Progenitor cell of endocrine pancreas (in vitro differentiated cells): ENCODE data around the gene TMEM8B. TPM values are rescaled to one million over a fixed set of nuclear protein-coding genes. Genes with fewer than 3 reads are reported as not detected.

Source experiments
- DNase-seq: peaks from one replicate; pipeline ENCODE4 v3.0.0; 2021; ENCODE audit warnings: low spot score; ENCODE audit not compliant: unreplicated experiment
- H3K27ac Mint-ChIP-seq: 2 replicates; pipeline ENCODE4 v1.8.0; 2021; ENCODE audit warnings: mild to moderate bottlenecking, moderate library complexity, mixed read lengths
- H3K27me3 Mint-ChIP-seq: 2 replicates; pipeline ENCODE4 v1.8.0; 2021; ENCODE audit warnings: mixed read lengths
- H3K36me3 Mint-ChIP-seq: 2 replicates; pipeline ENCODE4 v1.8.0; 2022; ENCODE audit warnings: mixed read lengths; ENCODE audit not compliant: insufficient read depth
- H3K4me1 Mint-ChIP-seq: 2 replicates; pipeline ENCODE4 v1.8.0; 2021; ENCODE audit warnings: low read depth, mixed read lengths
- H3K4me3 Mint-ChIP-seq: 2 replicates; pipeline ENCODE4 v1.8.0; 2021; ENCODE audit warnings: low read depth, mild to moderate bottlenecking, moderate library complexity, mixed read lengths
- H3K9me3 Mint-ChIP-seq: 2 replicates; pipeline ENCODE4 v1.8.0; 2021; ENCODE audit warnings: low read depth, mixed read lengths
- total RNA-seq: library from RNA; stranded (reverse); gene quantifications from 2 replicates; pipeline ENCODE4 v1.2.1, GENCODE V29; 2021
- TF ChIP-seq, protein P1 (sequence below): fragments of 200-600 bp; sonication (generic); IDR thresholded peaks from one replicate; pipeline ENCODE4 v1.5.0; 2021; ENCODE audit warnings: antibody characterized with exemption, mild to moderate bottlenecking; ENCODE audit not compliant: unreplicated experiment

TMEM8B gene
- total RNA-seq, 1 donor from 2014 or later: 24.1 TPM

DNA sequence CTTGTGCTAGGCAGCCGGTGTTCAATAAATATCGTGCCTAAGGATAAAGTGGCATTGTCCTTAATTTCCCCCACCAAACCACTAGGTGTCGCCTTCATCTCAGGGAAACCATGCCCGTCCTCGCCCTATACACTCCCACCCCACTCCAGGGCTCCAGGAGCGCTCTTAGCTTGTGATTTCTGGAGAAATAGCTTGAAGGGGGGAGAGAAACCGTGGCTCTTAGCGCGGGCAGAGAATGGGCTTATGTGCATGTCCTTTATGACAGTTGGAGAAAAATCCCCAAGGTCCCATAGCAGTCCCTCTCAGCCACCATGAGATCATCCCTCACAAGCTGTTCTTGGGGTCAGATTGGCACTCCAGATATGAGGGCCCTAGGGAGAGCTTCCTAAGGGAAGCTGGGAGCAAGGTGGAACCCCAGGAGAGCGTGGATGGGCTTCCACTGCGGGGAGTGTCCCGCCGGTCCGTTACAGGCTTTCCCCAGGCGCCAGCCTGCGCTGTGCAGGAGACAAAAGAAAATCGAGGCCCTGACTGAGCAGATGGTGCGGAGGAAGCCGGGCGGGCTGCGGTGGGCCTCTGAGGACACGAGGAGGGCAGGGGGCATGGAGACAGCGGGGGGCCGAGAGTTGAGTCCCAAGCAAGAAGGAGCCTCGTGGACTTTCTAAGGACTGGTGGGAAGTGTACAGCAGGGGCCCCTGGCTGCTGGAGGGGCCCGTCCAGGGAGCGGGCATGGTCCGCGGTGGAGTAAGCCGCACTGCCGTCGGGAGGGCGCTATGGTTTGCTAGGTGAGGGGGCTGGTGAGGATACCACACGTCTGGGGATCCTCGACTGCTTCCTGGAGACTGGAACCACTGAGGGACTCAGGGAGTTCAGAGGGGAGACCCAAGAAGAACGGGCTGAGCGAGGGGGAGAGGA lies 38.4 kb upstream of the TMEM8B start:
- no peaks in the 10 kb centered on the region for H3K9me3 Mint-ChIP-seq
- DNase-seq: peak; percentile 50
- peaks cover 5% of the 10 kb centered on the region for H3K36me3 Mint-ChIP-seq
- H3K27ac Mint-ChIP-seq: peak overlapping the region; percentile 70
- TF ChIP-seq, protein P1, sequence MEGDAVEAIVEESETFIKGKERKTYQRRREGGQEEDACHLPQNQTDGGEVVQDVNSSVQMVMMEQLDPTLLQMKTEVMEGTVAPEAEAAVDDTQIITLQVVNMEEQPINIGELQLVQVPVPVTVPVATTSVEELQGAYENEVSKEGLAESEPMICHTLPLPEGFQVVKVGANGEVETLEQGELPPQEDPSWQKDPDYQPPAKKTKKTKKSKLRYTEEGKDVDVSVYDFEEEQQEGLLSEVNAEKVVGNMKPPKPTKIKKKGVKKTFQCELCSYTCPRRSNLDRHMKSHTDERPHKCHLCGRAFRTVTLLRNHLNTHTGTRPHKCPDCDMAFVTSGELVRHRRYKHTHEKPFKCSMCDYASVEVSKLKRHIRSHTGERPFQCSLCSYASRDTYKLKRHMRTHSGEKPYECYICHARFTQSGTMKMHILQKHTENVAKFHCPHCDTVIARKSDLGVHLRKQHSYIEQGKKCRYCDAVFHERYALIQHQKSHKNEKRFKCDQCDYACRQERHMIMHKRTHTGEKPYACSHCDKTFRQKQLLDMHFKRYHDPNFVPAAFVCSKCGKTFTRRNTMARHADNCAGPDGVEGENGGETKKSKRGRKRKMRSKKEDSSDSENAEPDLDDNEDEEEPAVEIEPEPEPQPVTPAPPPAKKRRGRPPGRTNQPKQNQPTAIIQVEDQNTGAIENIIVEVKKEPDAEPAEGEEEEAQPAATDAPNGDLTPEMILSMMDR: peak; percentile 87
- H3K27me3 Mint-ChIP-seq: peaks cover 3% of the 10 kb centered on the region
- peaks cover 8% of the 10 kb centered on the region for H3K4me1 Mint-ChIP-seq
- H3K4me3 Mint-ChIP-seq: peak overlapping the region; percentile 67

DNA sequence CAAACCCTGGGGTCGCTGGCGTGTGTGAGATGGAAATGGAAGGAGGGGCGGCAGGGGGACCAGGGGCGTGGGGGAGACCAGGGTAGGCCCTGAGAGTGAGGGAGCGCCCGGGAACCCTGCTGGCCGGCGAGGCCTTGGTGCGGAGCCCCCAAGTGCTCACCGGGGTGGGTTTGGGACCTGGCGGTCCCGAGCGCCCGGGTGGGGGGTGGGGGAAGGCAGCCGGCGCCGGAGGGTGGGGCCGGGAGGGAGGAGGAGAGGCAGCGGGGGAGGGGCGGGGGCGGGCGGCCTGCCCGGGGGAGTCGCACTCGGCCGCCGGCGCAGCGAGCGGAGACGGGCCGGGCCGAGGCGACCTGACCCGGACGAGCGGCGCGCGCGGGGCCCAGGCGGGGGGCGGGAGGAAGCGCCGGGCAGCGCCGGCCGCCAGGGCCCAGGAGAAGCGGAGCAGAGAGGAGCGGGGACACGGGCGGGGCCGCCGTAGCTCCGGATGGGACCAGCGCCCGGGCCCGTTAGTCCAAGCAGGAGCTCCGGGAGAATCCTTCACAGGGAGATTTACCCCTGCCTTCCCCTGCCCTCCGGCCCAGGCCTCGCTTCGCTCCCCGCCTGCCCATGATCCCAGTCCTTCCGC lies 37.6 kb upstream of the TMEM8B start, which contains the start of gene NPR2:
NPR2 (plus strand) TSS at position 295 of the 625 bp plus-strand sequence. CDS start 818 bp downstream, outside the sequence.
- TF ChIP-seq, protein P1: no peak
- DNase-seq: no peak
- peaks cover 3% of the 10 kb centered on the region for H3K36me3 Mint-ChIP-seq
- peaks cover 3% of the 10 kb centered on the region for H3K27me3 Mint-ChIP-seq
- peak within 1 kb of the TSS; percentile 67 for H3K4me3 Mint-ChIP-seq
- peak within 1 kb of the TSS; percentile 70 for H3K27ac Mint-ChIP-seq
- H3K4me1 Mint-ChIP-seq: peaks cover 8% of the 10 kb centered on the region
- H3K9me3 Mint-ChIP-seq: no peaks in the 10 kb centered on the region

DNA sequence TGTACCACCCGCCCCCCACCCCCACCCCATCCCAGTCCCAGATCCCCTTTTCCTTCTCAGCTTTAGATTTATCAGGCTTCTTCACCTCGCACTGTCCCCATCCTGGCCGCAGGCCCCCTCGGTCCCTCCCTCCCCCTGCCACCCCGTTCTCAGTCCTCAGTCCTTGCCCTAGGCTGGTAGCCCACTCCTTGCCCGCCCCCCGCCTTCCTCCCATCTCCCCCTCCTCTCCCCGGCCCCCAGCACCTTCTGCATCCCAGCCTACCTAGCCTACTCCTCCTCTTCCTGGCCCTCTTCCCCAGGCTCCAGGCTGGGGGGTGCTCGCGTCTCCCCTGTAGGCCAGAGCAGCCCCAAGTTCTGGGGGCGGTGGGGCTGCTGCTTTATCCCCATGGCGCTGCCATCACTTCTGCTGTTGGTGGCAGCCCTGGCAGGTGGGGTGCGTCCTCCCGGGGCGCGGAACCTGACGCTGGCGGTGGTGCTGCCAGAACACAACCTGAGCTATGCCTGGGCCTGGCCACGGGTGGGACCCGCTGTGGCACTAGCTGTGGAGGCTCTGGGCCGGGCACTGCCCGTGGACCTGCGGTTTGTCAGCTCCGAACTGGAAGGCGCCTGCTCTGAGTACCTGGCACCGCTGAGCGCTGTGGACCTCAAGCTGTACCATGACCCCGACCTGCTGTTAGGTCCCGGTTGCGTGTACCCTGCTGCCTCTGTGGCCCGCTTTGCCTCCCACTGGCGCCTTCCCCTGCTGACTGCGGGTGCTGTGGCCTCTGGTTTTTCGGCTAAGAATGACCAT lies 36.8 kb upstream of the TMEM8B start:
- Mint-ChIP-seq H3K27me3 (peaks cover 3% of the 10 kb centered on the region), H3K4me1 (peaks cover 8% of the 10 kb centered on the region), H3K9me3 (no peaks in the 10 kb centered on the region), H3K4me3 (no peak overlapping the region), H3K36me3 (peaks cover 3% of the 10 kb centered on the region), H3K27ac (no peak overlapping the region)
- TF ChIP-seq, protein P1: no peak
- no peak for DNase-seq

DNA sequence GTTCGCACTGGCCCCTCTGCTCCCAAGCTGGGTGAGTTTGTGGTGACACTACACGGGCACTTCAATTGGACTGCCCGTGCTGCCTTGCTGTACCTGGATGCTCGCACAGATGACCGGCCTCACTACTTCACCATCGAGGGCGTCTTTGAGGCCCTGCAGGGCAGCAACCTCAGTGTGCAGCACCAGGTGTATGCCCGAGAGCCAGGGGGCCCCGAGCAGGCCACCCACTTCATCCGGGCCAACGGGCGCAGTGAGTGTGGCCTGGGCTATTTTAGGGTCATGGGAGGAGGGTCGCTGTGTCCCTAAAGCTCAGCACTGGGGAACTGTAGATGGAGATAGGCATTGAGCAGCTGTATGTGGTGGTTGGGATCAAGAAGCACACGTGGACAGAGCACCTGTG lies 36.2 kb upstream of the TMEM8B start:
- Mint-ChIP-seq H3K36me3 (peaks cover 3% of the 10 kb centered on the region), H3K9me3 (no peaks in the 10 kb centered on the region), H3K27me3 (peaks cover 3% of the 10 kb centered on the region), H3K4me3 (no peak overlapping the region), H3K4me1 (peaks cover 8% of the 10 kb centered on the region), H3K27ac (no peak overlapping the region)
- DNase-seq: no peak
- TF ChIP-seq, protein P1: no peak

DNA sequence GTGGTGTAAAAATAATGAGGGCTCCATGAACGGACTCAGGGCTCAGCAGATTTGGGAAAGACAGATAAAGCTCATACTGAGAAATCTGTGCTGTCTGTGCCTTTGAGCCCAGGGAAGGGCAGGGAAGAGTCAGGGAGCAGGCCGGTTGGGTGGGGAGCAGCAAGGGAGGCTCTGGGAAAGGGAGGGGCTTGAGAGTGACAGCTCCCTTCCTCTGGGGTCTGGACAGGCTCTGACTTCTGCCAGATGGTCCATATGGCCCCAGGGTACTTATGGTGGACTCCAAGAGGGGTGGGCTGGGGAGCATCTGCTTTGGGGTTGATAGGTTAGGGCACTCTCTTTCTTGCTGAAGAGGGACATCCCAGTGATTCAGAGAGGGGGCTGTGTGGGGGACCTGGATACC lies 35.6 kb upstream of the TMEM8B start:
- TF ChIP-seq, protein P1: no peak
- H3K27me3 Mint-ChIP-seq: peaks cover 3% of the 10 kb centered on the region
- H3K36me3 Mint-ChIP-seq: peaks cover 3% of the 10 kb centered on the region
- peaks cover 8% of the 10 kb centered on the region for H3K4me1 Mint-ChIP-seq
- H3K27ac Mint-ChIP-seq: no peak overlapping the region
- H3K4me3 Mint-ChIP-seq: no peak overlapping the region
- H3K9me3 Mint-ChIP-seq: no peaks in the 10 kb centered on the region
- DNase-seq: no peak
